GM18858 (cell line): Measurements from ENCODE around the gene NPY1R.

Source experiments
- ATAC-seq: cut with Tn5 transposase; IDR thresholded peaks from one replicate; pipeline ENCODE4 v1.9.1; 2021; ENCODE audit not compliant: unreplicated experiment

The NPY1R gene

GRCh38 chr4:163332526-163333406 is at the start of gene NPY1R:
Gene NPY1R, minus strand, starts transcription at chr4:163332596. Its CDS starts 6,042 bp downstream, at chr4:163326554.
- ATAC-seq = peak; percentile 83

GRCh38 chr4:163380703-163381102 is 48.3 kb upstream of the NPY1R start:
- no peak for ATAC-seq

- ATAC-seq = no peak
These were observed 46.3 kb upstream of the NPY1R start for GRCh38 chr4:163378661-163379060.

- ATAC-seq = no peak
These were observed 39.6 kb upstream of the NPY1R start for GRCh38 chr4:163372029-163372428.

GRCh38 chr4:163367651-163368050 is 35.3 kb upstream of the NPY1R start:
- no peak for ATAC-seq

- no peak for ATAC-seq
These were observed 23.7 kb upstream of the NPY1R start for GRCh38 chr4:163356104-163356503.

- ATAC-seq = no peak
These were observed 20.7 kb upstream of the NPY1R start for GRCh38 chr4:163353054-163353453.

GRCh38 chr4:163350672-163351071 is 18.3 kb upstream of the NPY1R start:
- ATAC-seq = no peak

- ATAC-seq = no peak
These were observed 12.0 kb upstream of the NPY1R start for GRCh38 chr4:163344147-163345125.

GRCh38 chr4:163343604-163344146 is 11.3 kb upstream of the NPY1R start, which contains the start of gene NPY5R:
Gene NPY5R, plus strand, starts transcription at chr4:163343892. Its CDS starts 6,382 bp downstream, at chr4:163350274.
- ATAC-seq = no peak

- no peak for ATAC-seq
These were observed 3.0 kb upstream of the NPY1R start for GRCh38 chr4:163335384-163335783.

GRCh38 chr4:163331629-163332376 is 593 bp downstream of the NPY1R start:
- no peak for ATAC-seq

- ATAC-seq = no peak
These were observed 1.3 kb downstream of the NPY1R start for GRCh38 chr4:163330916-163331628.

- ATAC-seq = no peak
These were observed 15.3 kb downstream of the NPY1R start for GRCh38 chr4:163317110-163317509.

- no peak for ATAC-seq
These were observed 22.9 kb downstream of the NPY1R start for GRCh38 chr4:163309466-163309865.

- no peak for ATAC-seq
These were observed 29.3 kb downstream of the NPY1R start for GRCh38 chr4:163303069-163303468.

GRCh38 chr4:163300445-163300844 is 32.0 kb downstream of the NPY1R start:
- no peak for ATAC-seq

- ATAC-seq = no peak
These were observed 37.3 kb downstream of the NPY1R start for GRCh38 chr4:163295138-163295537.

- no peak for ATAC-seq
These were observed 48.1 kb downstream of the NPY1R start for GRCh38 chr4:163284304-163284703.
